NB4 (cell line): ENCODE results near the gene SLC31A2.
A peak's percentile ranks its signal among the peaks of the same experiment; 100 is the strongest.

Experiments used
- DNase-seq: peaks from one replicate; pipeline ENCODE4 v3.0.0; 2010; ENCODE audit warnings: low read depth
- H3K4me3 ChIP-seq: one replicate; pipeline ENCODE4 v1.5.1; 2011; ENCODE audit warnings: mild to moderate bottlenecking, low read depth, low read length, moderate library complexity
- MYC ChIP-seq: IDR thresholded peaks from 2 replicates; pipeline ENCODE4 v1.6.1; 2011; ENCODE audit warnings: low read depth, low read length
- POLR2A ChIP-seq: IDR thresholded peaks from 2 replicates; pipeline ENCODE4 v1.6.1; 2011; ENCODE audit warnings: mild to moderate bottlenecking; ENCODE audit not compliant: insufficient read length; ENCODE audit errors: extremely low read depth
- TF ChIP-seq, protein P1 (sequence below): IDR thresholded peaks from one replicate; pipeline ENCODE4 v1.5.1; 2012; ENCODE audit warnings: low read depth, low read length
- TF ChIP-seq, protein P2 (sequence below): IDR thresholded peaks from 2 replicates; pipeline ENCODE4 v1.6.1; 2011; ENCODE audit warnings: low read depth, low read length

SLC31A2 gene

DNA sequence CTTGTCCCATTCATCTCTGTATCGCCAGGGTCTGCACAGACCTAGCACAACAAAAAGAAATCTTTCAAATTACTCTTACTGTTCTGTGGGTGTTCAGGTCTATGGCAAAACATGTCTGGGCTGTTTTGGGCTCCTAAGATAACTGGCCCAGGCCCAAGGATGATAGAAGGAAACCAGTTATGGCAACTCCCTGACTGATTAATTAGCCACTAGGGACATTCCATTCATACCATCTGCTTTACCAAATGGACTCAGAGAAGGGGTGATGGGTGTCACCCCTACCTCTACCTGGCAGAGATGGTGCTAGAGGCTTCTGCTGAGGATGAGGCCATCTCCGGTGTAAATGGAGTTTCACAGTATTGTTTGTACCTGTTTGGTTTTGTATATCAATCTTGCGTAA is 1.9 kb downstream of the SLC31A2 start:
- peak; percentile 18 for DNase-seq
- TF ChIP-seq, protein P1, sequence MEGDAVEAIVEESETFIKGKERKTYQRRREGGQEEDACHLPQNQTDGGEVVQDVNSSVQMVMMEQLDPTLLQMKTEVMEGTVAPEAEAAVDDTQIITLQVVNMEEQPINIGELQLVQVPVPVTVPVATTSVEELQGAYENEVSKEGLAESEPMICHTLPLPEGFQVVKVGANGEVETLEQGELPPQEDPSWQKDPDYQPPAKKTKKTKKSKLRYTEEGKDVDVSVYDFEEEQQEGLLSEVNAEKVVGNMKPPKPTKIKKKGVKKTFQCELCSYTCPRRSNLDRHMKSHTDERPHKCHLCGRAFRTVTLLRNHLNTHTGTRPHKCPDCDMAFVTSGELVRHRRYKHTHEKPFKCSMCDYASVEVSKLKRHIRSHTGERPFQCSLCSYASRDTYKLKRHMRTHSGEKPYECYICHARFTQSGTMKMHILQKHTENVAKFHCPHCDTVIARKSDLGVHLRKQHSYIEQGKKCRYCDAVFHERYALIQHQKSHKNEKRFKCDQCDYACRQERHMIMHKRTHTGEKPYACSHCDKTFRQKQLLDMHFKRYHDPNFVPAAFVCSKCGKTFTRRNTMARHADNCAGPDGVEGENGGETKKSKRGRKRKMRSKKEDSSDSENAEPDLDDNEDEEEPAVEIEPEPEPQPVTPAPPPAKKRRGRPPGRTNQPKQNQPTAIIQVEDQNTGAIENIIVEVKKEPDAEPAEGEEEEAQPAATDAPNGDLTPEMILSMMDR = peak; percentile 5
- TF ChIP-seq MYC (no peak), POLR2A (no peak)
- TF ChIP-seq, protein P2, sequence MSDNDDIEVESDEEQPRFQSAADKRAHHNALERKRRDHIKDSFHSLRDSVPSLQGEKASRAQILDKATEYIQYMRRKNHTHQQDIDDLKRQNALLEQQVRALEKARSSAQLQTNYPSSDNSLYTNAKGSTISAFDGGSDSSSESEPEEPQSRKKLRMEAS = no peak
- no peak overlapping the region for H3K4me3 ChIP-seq

DNA sequence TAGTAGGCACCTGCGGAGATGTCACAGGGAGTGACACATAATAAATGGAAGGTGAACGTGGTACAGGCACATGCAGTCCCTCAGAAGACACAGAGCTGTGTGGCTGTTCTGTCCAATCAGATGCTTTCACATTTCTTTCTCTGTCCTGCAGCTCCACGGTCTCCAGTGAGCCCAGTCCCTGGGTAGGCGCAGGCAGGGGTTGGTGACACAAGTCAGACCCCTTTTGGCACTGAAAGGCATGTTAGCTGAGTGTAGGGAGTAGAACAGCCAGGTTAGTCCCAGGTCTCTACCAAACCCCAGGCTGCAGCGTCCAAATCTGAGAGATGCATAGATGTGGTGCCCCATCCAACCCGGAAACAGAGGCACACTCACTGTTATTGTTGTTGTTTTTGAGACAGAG is 2.8 kb downstream of the SLC31A2 start:
- TF ChIP-seq MYC (no peak), POLR2A (no peak)
- TF ChIP-seq, protein P1 = no peak
- TF ChIP-seq, protein P2 = no peak
- DNase-seq = no peak
- H3K4me3 ChIP-seq = no peak overlapping the region

DNA sequence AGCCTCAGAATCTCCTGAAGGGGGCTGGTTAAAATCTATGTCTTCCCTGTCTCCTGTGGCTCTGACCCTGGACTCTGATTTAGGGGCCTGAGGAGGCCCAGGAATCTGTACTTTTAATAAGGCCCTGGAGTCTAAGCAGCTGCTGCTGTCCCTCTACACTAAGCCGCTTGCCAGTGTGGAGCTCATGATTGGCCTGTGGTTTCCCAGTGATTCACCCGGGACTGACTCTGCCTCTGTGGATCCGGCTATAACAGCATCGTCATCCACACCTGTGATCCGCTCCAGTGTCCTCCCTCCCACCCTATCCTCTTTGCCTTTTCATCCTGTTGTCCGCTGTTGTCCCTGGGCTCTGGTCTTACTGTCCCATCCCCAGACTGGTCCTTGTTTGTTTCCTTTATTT is 3.7 kb downstream of the SLC31A2 start:
- TF ChIP-seq, protein P1 = no peak
- TF ChIP-seq MYC (no peak), POLR2A (no peak)
- TF ChIP-seq, protein P2 = no peak
- H3K4me3 ChIP-seq = no peak overlapping the region
- peak; percentile 68 for DNase-seq

DNA sequence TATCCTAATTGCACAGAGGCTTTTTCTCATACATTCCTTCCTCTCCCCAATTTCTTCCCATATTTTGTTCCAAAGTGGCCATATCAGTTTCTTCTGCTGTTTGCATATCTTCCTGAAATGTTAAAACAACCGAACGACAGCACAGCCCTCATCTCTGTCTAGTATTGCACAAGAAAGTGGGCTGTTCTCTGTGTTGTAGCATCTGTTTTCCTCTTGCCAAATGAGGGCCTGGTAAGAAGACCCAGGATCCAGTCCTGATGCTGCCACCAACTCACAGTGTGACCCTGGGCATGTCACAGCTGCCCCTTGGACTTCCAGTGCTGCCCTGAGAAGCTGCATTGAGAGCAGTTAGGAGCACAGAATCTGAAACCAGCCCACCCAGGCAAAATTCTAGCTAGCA is 4.1 kb downstream of the SLC31A2 start:
- no peak overlapping the region for H3K4me3 ChIP-seq
- TF ChIP-seq, protein P1 = no peak
- TF ChIP-seq MYC = peak; percentile 12; the same call in 1 of the 2 replicates
- TF ChIP-seq, protein P2 = no peak
- no peak for TF ChIP-seq POLR2A

DNA sequence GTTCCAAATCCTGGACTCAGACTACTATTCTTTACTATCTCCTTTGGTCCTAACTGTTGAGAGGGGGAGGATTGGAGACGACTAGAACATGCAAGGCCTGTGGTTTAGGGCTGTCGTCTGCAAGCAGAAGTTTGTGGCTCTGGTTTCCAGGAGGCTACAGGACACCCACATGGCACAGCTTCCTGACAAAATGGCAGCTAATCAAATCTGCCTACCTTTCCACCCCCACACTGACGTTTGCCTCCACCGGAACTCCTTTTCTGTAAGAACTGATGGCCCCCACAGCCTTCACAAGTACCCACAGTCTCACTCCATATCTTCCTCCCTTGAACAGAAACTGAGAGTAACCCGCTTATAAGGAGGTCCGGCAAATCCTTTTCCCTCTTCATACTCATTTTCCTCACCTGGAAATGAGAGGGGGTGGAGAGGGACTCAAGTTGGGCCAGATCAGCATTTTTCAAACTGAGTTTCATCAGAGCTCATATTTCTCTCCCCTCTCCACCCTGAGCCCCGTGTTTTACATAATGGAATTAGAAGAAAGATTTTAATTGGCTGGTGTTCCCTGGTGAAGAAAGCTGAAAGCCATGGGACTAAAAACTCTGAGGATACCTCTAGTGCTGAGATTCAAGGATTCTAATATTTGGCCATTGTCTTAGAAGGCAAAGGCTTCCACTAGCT is 5.2 kb downstream of the SLC31A2 start:
- H3K4me3 ChIP-seq = peak overlapping the region; percentile 1
- TF ChIP-seq, protein P2 = peak; percentile 92
- peak; percentile 94 for TF ChIP-seq MYC
- no peak for TF ChIP-seq POLR2A
- TF ChIP-seq, protein P1 = no peak
- peak; percentile 93 for DNase-seq

More for the DNA sequence above, 4.1 kb downstream of the SLC31A2 start:
- DNase-seq = peak; percentile 79

DNA sequence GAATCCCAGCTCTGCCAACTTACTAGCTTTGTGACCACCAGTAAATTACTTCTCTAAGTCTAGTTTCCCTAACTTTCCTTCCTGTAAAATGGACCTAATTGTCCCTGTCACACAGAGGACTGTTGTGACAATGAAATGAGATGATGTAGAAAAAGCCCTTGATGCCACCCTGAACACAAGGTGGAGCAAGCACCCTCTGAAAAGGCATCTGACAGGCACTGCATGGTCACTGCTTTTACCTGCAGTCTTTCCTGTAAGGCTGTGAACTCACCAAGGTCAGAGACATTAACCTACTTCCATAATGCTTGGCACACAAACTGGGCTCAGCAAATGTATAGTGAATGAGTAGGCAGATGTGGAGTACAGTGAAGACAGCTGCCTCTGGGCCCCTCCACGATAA is 6.1 kb downstream of the SLC31A2 start:
- TF ChIP-seq POLR2A (no peak), MYC (no peak)
- TF ChIP-seq, protein P2 = no peak
- TF ChIP-seq, protein P1 = no peak
- no peak overlapping the region for H3K4me3 ChIP-seq
- DNase-seq = peak; percentile 27
